Neuronal stem cell (in vitro differentiated cells): ENCODE measurements around the gene TIPIN.

Experiments used
- DNase-seq: peaks from one replicate; pipeline ENCODE4 v3.0.0-alpha.2; 2013; ENCODE audit warnings: low spot score
- H2AFZ ChIP-seq: one replicate; pipeline ENCODE4 v1.6.1; 2013; ENCODE audit warnings: mild to moderate bottlenecking, low read length, inconsistent platforms
- H2AK5ac ChIP-seq: 2 replicates; pipeline ENCODE4 v1.6.1; 2013; ENCODE audit warnings: low read depth, mild to moderate bottlenecking, inconsistent platforms, low read length, moderate library complexity, mixed read lengths
- H2BK120ac ChIP-seq: 2 replicates; pipeline ENCODE4 v1.6.1; 2013; ENCODE audit warnings: low read depth, mild to moderate bottlenecking, inconsistent platforms, low read length, moderate library complexity, mixed read lengths
- H2BK12ac ChIP-seq: one replicate; pipeline ENCODE4 v1.6.1; 2013; ENCODE audit warnings: low read length, inconsistent platforms
- H2BK15ac ChIP-seq: 2 replicates; pipeline ENCODE4 v1.6.1; 2013; ENCODE audit warnings: mild to moderate bottlenecking, low read length, inconsistent platforms, mixed read lengths
- H2BK5ac ChIP-seq: one replicate; pipeline ENCODE4 v1.6.1; 2013; ENCODE audit warnings: inconsistent platforms, mild to moderate bottlenecking, low read length, moderate library complexity
- H3K14ac ChIP-seq: one replicate; pipeline ENCODE4 v1.6.1; 2013; ENCODE audit warnings: low read length, inconsistent platforms
- H3K18ac ChIP-seq: 2 replicates; pipeline ENCODE4 v1.6.1; 2013; ENCODE audit warnings: low read length, inconsistent platforms
- H3K23ac ChIP-seq: 2 replicates; pipeline ENCODE4 v1.6.1; 2013; ENCODE audit warnings: low read depth, mild to moderate bottlenecking, mixed read lengths, low read length, inconsistent platforms; ENCODE audit not compliant: poor library complexity
- H3K27ac ChIP-seq: replicated peaks from 3 replicates; pipeline ENCODE4 v1.5.1; 2013; ENCODE audit warnings: low read length, inconsistent platforms
- H3K27me3 ChIP-seq, 3 experiments: 2 replicates each; pipeline ENCODE4 v1.6.1; 2013; ENCODE audit warnings: low read length in 3 of 3, mild to moderate bottlenecking in 2 of 3, inconsistent platforms in 1 of 3, low read depth in 1 of 3, mixed read lengths in 1 of 3, moderate library complexity in 1 of 3; ENCODE audit not compliant: control insufficient read depth in 3 of 3, insufficient read depth in 3 of 3
- H3K36me3 ChIP-seq, 2 donors: replicated peaks in 1 of 2; 2 replicates each; pipeline ENCODE4 v1.6.1; 2013; ENCODE audit warnings: low read length in 2 of 2; ENCODE audit not compliant: control insufficient read depth in 2 of 2, insufficient read depth in 2 of 2
- H3K4ac ChIP-seq: 2 replicates; pipeline ENCODE4 v1.6.1; 2013; ENCODE audit warnings: inconsistent platforms, mild to moderate bottlenecking, low read length, moderate library complexity
- H3K4me1 ChIP-seq, 2 donors: 1 replicate in 1 of 2; 2 replicates in 1 of 2; pipeline ENCODE4 v1.6.1; 2013; ENCODE audit warnings: low read length in 2 of 2, low read depth in 1 of 2; ENCODE audit not compliant: control insufficient read depth in 2 of 2, insufficient read depth in 1 of 2
- H3K4me2 ChIP-seq: one replicate; pipeline ENCODE4 v1.6.1; 2013; ENCODE audit warnings: mild to moderate bottlenecking, low read length, inconsistent platforms; ENCODE audit not compliant: insufficient read depth, poor library complexity, severe bottlenecking
- H3K4me3 ChIP-seq, 2 donors: 2 replicates each; pipeline ENCODE4 v1.5.1; 2013; ENCODE audit warnings: low read length in 2 of 2, mild to moderate bottlenecking in 2 of 2, inconsistent platforms in 1 of 2, moderate library complexity in 1 of 2
- H3K79me1 ChIP-seq: one replicate; pipeline ENCODE4 v1.6.1; 2013; ENCODE audit warnings: low read depth, mild to moderate bottlenecking, inconsistent platforms, low read length, moderate library complexity
- H3K9ac ChIP-seq: one replicate; pipeline ENCODE4 v1.6.1; 2013; ENCODE audit warnings: mild to moderate bottlenecking, low read depth, low read length, inconsistent platforms; ENCODE audit not compliant: poor library complexity
- H3K9me3 ChIP-seq, 2 donors: replicated peaks in 1 of 2; 2 replicates each; pipeline versions ENCODE3 to v1.6.1; 2013; ENCODE audit warnings: low read length in 2 of 2, mild to moderate bottlenecking in 2 of 2, inconsistent platforms in 1 of 2, low read depth in 1 of 2, mixed read lengths in 1 of 2, moderate library complexity in 1 of 2; ENCODE audit not compliant: control insufficient read depth in 2 of 2, insufficient read depth in 1 of 2
- H4K8ac ChIP-seq: one replicate; pipeline ENCODE4 v1.6.1; 2013; ENCODE audit warnings: low read depth, mild to moderate bottlenecking, inconsistent platforms, low read length, moderate library complexity
- H4K91ac ChIP-seq: one replicate; pipeline ENCODE4 v1.6.1; 2013; ENCODE audit warnings: low read length, low read depth, mild to moderate bottlenecking, inconsistent platforms; ENCODE audit not compliant: poor library complexity
- WGBS, 2 donors: extraction: QIAGEN DNeasy Blood & Tissue Kit; methylation state at CpG; one replicate each; pipeline ENCODE4 v1.1.7; 2013; ENCODE audit warnings: missing lambda C conversion rate in 2 of 2, mixed read lengths in 1 of 2; ENCODE audit not compliant: insufficient read length in 2 of 2, insufficient replicate concordance in 1 of 2; ENCODE audit errors: extremely low coverage in 2 of 2; 5-methylcytosine and 5-hydroxymethylcytosine counted together

TIPIN gene

DNA sequence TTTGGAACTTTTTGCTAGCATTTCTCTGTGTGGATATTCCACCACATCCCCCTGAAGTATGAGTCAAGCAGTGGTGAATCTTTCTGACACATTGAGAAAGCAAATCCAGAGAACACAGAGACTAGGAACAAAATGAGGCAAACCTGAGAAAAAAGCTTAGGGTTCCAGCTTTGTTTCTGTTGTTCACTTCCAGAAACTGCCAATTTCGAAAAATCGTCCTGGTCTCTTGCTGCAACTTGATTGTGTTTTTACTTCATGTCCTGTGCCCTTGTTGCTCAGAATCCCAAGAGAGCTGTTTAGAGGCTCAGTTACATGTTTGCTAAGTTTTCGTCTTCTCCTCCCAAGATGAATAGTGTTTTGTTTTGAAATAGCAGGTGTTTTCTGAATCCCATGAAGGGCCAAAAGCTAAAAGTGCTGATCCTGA, 43.9 kb upstream of the TIPIN start:
- Histone ChIP-seq H3K9ac (no peak overlapping the region), H3K36me3 (peaks cover 0 to 36% of the 10 kb centered on the region in 2 donors), H3K79me1 (no peaks in the 10 kb centered on the region), H2BK15ac (no peak overlapping the region), H4K91ac (no peak overlapping the region), H2BK120ac (no peak overlapping the region), H2BK5ac (no peak overlapping the region), H3K9me3 (no peaks in the 10 kb centered on the region), H3K27ac (peak overlapping the region; percentile 29), H3K14ac (no peak overlapping the region), H2BK12ac (no peak overlapping the region), H2AFZ (no peak overlapping the region), H3K27me3 (no peaks in the 10 kb centered on the region), H2AK5ac (no peak overlapping the region), H4K8ac (no peak overlapping the region), H3K4me3 (no peak overlapping the region), H3K4me2 (no peak overlapping the region), H3K18ac (no peak overlapping the region), H3K4ac (no peak overlapping the region), H3K4me1 (peaks cover 10 to 20% of the 10 kb centered on the region in 2 donors), H3K23ac (no peak overlapping the region)
- WGBS, 2 donors = no CpG with 5 or more reads among the region's 3 CpGs
- DNase-seq = no peak

DNA sequence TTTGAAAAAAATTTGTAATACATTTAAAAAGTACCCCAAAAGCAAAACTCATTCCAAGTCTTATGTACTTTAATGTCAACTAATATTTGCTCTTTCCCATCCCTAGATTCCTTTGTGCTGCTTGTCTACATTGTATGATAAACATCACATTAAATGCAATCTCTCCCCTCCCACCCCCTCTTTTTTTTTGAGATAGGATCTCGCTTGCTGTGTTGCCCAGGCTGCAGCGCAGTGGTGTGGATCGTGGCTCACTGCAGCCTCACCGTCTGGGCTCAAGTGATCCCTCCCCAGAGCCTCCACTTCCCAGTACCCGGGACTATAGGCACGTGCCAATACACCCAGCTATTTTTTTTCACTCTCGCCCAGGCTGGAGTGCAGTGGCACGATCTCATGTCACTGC, 42.8 kb upstream of the TIPIN start:
- Histone ChIP-seq H3K27ac (no peak overlapping the region), H4K91ac (no peak overlapping the region), H3K79me1 (no peaks in the 10 kb centered on the region), H3K36me3 (peaks cover 0 to 44% of the 10 kb centered on the region in 2 donors), H2BK15ac (no peak overlapping the region), H3K4ac (no peak overlapping the region), H3K4me3 (no peak overlapping the region), H3K14ac (no peak overlapping the region), H2BK120ac (no peak overlapping the region), H3K4me2 (no peak overlapping the region), H2AK5ac (no peak overlapping the region), H3K18ac (no peak overlapping the region), H2BK5ac (no peak overlapping the region), H3K4me1 (peaks cover 8 to 10% of the 10 kb centered on the region in 2 donors), H2AFZ (no peak overlapping the region), H3K27me3 (no peaks in the 10 kb centered on the region), H4K8ac (no peak overlapping the region), H3K9me3 (no peaks in the 10 kb centered on the region), H3K9ac (no peak overlapping the region), H2BK12ac (no peak overlapping the region), H3K23ac (no peak overlapping the region)
- no CpG with 5 or more reads among the region's 8 CpGs for WGBS, 2 donors
- DNase-seq = no peak

GRCh38 chr15:66394915-66395314, 38.4 kb upstream of the TIPIN start:
- Histone ChIP-seq H3K4me1 (peaks cover 0 to 1% of the 10 kb centered on the region in 2 donors), H3K14ac (no peak overlapping the region), H2BK15ac (no peak overlapping the region), H3K23ac (no peak overlapping the region), H2AFZ (no peak overlapping the region), H2BK120ac (no peak overlapping the region), H3K36me3 (peaks cover 0 to 66% of the 10 kb centered on the region in 2 donors), H3K9ac (no peak overlapping the region), H2BK5ac (no peak overlapping the region), H4K91ac (no peak overlapping the region), H3K27ac (no peak overlapping the region), H2BK12ac (no peak overlapping the region), H3K79me1 (peaks cover 3% of the 10 kb centered on the region), H3K18ac (no peak overlapping the region), H2AK5ac (no peak overlapping the region), H3K9me3 (peaks cover 0 to 2% of the 10 kb centered on the region in 2 donors), H4K8ac (no peak overlapping the region), H3K4me2 (no peak overlapping the region), H3K27me3 (no peaks in the 10 kb centered on the region), H3K4ac (no peak overlapping the region), H3K4me3 (no peak overlapping the region)
- WGBS, 2 donors = no CpG with 5 or more reads among the region's 1 CpG
- no peak for DNase-seq

DNA sequence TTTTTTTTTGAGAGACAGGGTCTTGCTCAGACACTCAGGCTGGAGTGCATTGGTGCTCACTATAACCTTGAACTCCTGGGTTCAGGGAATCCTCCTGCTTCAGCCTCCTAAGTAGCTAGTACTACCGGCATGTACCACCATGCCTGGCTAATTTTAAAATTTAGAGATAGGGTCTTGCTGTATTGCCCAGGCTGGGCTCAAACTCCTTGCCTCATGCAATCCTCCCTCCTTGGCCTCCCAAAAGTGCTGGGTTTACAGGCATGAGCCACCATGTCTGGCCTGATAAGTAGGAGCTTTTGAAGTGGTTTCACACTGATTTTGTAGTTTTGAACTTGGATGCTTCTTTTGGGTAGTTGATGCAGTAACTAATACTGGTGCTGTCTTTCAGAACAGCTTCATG, 38.0 kb upstream of the TIPIN start:
- no peak overlapping the region for H2BK5ac ChIP-seq
- no peak overlapping the region for H4K8ac ChIP-seq
- H2BK12ac ChIP-seq = no peak overlapping the region
- no peak overlapping the region for H4K91ac ChIP-seq
- H2BK15ac ChIP-seq = no peak overlapping the region
- no peak overlapping the region for H3K23ac ChIP-seq
- no peak overlapping the region for H3K4ac ChIP-seq
- peaks cover 3% of the 10 kb centered on the region for H3K79me1 ChIP-seq
- H3K27ac ChIP-seq = no peak overlapping the region
- no peak overlapping the region for H3K9ac ChIP-seq
- peaks cover 0 to 67% of the 10 kb centered on the region in 2 donors for H3K36me3 ChIP-seq
- no peak for DNase-seq
- WGBS, 2 donors = no CpG with 5 or more reads among the region's 1 CpG
- H2AFZ ChIP-seq = no peak overlapping the region
- H2AK5ac ChIP-seq = no peak overlapping the region
- peaks cover 0 to 2% of the 10 kb centered on the region in 2 donors for H3K4me1 ChIP-seq
- H2BK120ac ChIP-seq = no peak overlapping the region
- H3K14ac ChIP-seq = no peak overlapping the region
- no peak overlapping the region for H3K18ac ChIP-seq
- peaks cover 0 to 2% of the 10 kb centered on the region in 2 donors for H3K9me3 ChIP-seq
- no peaks in the 10 kb centered on the region for H3K27me3 ChIP-seq
- H3K4me3 ChIP-seq = no peak overlapping the region
- H3K4me2 ChIP-seq = no peak overlapping the region
